Left kidney (tissue), 2 donors: ENCODE results near the gene HLCS. TPM values are rescaled to one million over a fixed set of nuclear protein-coding genes. Genes with fewer than 3 reads are reported as not detected.
"Not testable (repeated sequence)": the region's sequence is repeated elsewhere in the genome, so short reads cannot be mapped to it uniquely, and the experiment has no call there.

Source experiments
- DNase-seq: peaks from one replicate; pipeline ENCODE4 v3.0.0-alpha.2; 2013
- polyA plus RNA-seq: library from polyadenylated mRNA; unstranded; fragments of 120-200 nt; gene quantifications from one replicate; pipeline ENCODE4 v1.2.1, GENCODE V29; 2013; ENCODE audit not compliant: insufficient read length

HLCS gene
- polyA plus RNA-seq, 1 donor = 18.0 TPM

- DNase-seq = no peak
These were observed 116.9 kb downstream of the HLCS start for GRCh38 chr21:36849461-36850105.

- no peak for DNase-seq
These were observed 117.7 kb downstream of the HLCS start for GRCh38 chr21:36848730-36849274.

DNA sequence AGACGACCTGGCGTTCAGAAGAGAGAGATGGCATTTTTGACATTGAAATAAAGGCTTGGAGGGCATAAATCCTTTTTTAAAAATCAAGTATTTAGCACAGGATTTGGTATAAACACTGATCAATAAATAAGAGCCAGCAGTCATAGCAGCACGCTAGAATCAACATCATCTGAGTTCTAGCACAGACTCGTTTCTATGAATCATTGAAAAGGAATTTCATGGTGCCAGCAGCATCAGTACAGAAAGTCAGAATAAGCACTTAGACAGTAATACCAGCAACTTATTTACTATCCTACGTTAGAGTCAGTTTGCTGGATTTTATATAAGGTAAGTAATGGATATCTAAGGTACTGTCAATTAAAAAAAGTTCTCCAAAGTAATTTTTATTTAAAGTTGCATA, 119.3 kb downstream of the HLCS start:
- DNase-seq = no peak

DNA sequence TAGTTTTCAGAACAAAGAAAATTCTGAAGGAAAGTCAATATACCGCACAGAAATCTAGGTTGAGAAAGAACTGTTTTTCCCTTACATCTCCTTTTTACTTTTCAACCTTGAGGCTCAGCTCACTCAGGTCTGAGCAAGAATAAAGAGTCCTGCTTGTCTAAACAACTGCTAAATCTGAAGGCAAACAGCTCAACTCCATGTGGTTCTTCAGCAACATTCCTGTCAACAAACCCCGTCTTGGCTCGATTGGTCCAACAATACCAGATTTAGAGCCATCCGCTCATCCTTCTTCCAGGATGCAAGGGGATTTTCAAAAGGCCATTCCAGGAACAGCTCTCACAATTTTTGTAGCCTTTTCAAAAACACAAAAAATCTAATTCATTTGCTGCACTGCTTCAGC, 119.8 kb downstream of the HLCS start:
- DNase-seq = no peak

- no peak for DNase-seq
These were observed 120.7 kb downstream of the HLCS start for GRCh38 chr21:36845790-36846189.

DNA sequence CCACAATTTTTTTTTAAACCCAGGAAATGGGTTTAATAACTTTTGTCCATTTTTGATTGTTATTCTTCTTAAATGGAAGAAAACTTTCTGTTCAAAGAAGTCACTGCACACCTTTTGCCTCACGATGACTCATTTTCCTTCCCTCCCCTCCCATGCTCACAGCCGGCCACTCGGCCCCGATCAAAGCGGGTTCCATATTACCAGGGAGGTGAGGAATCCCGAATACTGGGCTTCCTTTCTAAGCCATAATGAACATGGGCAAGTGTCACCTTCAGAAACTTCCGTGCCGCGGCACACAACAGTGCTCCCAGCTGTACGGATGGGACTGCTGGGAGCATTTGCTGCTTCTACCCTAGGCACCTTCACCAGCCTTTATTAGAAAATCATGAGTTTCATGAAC, 121.4 kb downstream of the HLCS start:
- DNase-seq = no peak

- no peak for DNase-seq
These were observed 124.6 kb downstream of the HLCS start for GRCh38 chr21:36841866-36842265.

DNA sequence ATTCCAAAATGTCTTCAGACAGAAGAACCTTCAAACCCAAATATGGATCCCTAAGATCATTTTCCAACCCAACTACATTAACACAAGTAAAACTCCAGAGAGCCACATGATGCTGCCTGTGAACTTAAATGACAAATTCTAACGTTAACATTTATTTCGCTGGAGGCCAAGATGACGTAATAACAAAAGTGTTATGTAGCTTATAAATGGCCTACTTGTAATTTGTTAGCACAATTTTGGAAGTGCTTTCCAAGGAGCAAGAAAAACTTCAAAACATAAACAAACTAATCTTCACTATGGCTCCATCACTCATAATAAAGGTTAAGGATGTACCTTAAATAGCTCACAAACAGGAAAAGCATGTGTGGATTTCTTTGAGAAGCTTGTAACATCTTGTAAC, 126.7 kb downstream of the HLCS start:
- no peak for DNase-seq

DNA sequence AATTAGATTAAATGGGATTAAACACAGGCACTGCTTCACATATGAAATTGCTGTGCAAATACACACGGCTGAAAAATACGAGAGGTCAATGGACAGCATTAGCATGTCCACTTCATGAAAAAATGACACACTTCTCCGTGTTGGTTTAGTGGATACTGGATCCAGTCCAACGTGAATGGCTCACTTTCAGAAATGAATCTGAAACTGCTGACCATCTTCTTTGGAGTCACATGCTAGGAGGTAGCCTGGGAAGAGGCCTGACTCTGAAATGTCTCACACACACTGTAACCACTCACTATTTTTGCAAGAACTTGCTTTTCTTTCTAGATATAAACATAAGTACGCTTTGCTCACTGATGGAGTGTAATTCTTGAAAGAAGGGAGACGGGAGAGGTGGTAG, 127.3 kb downstream of the HLCS start:
- no peak for DNase-seq

DNA sequence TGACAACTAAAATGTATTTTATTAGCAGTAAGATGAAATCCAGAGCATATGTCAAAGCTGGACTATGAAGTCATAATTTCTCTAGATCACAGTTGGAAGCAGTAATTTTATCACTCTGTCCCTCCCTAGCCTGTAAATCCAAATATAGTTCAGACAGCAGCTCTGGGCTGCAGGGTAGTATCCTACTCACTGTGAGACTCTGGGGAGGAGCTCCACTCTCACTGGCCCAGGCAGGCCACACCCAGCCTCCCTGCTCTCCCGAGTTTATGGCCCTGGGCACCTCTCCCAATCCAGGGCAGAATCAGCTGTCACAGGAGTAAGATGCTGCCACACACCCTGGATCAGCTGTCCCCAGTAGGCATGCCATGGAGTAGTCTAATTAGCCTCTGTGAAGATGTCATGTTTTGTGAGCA, 131.1 kb downstream of the HLCS start:
- no peak for DNase-seq

GRCh38 chr21:36834192-36834591, 132.3 kb downstream of the HLCS start:
- DNase-seq = no peak

- no peak for DNase-seq
These were observed 136.4 kb downstream of the HLCS start for GRCh38 chr21:36830100-36830499.

DNA sequence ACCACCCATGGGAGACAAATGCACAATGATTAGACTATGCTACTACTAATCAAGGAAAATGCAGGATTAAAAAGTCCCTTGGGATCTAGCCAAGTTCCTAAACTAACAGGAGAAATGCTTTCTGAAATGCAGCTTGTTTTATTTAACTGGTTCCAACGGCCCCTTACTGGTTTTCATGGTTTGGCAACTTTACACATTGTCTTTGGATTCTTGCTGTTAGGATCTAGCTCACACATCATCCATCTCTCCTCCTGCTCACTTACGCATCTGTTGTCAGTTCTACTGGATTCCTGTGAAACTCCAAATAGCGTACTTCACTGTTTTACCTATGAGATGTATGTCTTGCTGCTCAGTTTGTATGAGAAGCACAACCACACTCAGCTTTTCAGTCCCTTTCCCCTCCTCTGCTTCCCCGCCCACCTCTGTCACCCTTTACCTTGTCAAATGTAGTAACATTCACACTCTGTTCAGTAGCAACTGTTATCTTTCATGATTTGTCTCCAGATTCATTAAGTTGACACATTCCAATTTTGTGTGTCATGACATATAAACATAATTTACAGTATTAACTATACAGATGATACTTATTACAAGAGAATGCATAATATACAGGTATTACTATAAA, 137.5 kb downstream of the HLCS start:
- DNase-seq = no peak

DNA sequence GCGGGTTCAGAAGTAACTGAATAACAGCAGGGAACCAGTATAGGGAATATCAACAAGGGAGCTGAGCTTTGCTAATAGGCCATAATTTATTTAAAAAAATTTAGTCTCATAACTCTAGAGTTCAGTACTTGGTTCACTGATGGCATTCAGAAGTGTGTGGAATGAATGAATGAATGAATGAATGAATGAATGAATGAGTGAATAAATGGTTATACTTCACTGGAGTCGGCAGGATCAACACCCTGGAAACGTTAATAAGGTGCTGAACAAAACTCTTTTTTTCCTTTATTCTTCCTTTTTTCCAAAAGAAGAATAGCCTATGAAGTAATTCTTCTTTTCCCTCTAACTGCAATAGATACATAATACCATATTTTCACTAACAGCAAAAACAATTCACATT, 138.3 kb downstream of the HLCS start:
- DNase-seq = no peak

DNA sequence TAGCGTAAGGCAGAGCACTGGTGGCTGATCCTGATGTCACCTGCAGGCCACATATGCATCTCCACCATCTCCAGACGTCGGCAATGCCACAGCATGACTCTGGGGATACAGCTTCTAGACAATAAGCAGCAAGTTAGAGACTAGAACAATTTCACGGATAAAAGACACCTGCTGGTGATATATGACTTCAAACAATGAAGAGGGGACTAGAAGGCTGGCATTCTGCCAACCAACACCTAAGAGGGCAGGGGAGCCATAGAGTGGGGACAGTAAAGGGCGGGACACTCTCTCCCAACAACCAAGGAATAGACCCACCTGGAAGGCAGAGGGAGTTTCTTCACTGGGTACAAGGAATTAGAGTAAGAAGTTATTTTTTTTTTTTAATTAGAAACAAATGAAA, 140.8 kb downstream of the HLCS start:
- no peak for DNase-seq

- DNase-seq = no peak
These were observed 145.5 kb downstream of the HLCS start for GRCh38 chr21:36821032-36821299.

DNA sequence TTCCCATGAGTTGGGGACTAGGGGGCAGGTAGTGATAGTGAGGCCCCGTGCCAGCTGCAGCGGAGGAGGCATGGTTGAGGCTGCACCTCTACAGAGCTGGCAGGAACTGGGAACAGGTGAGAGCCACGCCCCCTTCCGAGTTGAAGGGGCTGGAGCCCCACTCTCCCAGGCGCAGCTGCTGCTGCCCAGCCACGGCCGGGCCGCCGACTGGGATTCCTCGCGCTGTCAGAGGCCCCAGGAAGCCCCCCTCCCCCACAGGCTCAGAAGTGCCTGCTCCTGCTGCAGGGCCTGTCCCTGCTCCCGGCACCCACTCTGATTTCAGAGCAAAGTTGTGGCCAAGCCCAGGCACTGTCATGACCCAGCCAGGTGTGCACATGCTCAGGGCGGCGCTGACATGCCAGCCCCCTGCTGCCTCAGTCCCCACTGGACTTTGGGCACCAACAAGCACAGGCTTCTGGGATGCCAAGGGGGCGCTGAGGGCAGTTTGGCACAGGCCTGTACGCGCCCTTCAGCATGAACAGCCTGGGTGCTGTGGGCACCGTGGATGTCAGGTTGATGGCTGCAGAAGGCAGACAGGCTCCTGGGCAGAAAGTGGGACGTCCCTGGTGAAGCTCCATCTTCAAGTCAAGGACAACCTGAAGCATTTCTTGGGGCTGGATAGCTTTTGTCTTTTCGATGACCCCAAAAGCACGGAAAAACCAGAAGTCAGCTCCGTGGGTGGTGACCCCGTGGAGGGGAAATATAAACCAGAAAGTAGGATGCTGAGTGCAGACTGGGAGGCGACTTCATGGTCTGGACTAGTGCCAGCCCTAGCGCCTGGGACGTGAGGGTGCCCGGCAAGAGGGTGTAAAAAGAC, 146.1 kb downstream of the HLCS start:
- DNase-seq = no peak

- no peak for DNase-seq
These were observed 148.6 kb downstream of the HLCS start for GRCh38 chr21:36817732-36818450.

DNA sequence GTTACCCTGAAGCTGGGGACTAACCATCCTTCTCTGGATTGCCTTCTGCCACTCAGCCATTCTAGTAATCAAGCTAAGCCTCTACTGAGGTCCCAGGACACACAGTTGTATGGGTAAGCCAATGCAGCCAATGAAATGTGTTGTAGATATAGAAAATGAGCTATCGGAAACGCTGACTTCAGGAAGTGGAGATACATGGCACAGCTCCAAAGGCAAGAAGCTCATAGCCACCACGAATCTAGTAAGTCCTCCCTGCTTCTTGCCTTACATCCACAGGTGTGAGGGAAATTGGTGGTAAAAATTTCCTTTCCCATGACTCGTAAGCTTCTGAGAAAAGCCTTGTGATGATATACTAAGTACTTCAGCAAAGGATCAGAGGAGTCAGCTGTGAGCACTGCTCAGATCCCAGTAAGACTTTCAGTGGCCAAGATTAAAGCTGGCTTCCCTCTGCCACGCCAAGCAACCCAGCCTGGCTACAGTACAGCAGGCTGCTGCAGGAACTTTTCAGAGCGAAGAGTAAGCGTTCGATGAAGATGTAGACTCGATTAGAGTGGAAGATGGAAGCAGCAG, 149.8 kb downstream of the HLCS start:
- DNase-seq = no peak

GRCh38 chr21:36816026-36816425, 150.4 kb downstream of the HLCS start:
- not testable (repeated sequence) for DNase-seq

DNA sequence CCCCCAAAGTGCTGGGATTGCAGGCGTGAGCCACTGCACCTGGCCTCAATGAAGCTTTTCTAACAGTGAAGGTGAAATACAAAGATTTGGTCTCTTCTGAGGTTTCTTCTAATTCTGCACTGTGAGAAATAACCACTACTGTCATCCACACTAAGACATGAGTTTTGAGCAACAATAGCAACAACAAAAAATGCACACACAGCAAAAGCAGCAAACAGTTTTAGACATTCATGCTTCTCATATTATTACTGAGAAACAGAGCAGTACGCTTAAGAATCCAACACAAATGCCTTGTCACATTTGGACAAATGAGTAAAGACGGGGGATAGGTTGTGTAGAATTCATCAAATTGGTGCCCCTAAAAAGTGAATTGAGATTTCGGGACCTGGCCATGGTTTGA, 151.2 kb downstream of the HLCS start:
- no peak for DNase-seq

DNA sequence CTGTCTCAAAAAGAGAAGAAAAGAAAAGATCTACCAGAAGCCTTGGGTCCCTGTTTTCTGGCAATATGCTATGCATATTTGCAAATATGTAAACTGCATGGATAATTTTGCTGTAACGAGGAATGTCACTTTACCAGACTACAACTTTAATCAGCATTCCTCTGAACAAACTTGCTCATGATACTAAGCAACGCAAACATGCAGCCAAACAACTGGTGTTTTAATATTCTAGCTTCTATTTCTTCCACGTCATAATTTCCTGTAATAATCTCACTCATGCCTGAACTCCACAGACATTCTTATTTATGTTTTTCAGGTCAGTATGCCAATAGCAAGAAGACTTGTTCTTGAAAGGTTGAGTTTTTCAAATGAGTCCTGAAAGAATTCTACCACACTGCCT, 153.4 kb downstream of the HLCS start:
- DNase-seq = no peak
